Ascending aorta (tissue), 2 donors: ENCODE measurements around the gene SLFN13. TPM values are rescaled to one million over a fixed set of nuclear protein-coding genes. Genes with fewer than 3 reads are reported as not detected.
"Not testable (repeated sequence)": the region's sequence is repeated elsewhere in the genome, so short reads cannot be mapped to it uniquely, and the experiment has no call there.

ENCODE experiments used
- DNase-seq, 2 donors: peaks; one replicate each; pipeline ENCODE4 v3.0.0-alpha.2; 2019; ENCODE audit warnings: low spot score in 2 of 2
- H3K27ac ChIP-seq, 2 donors: fragments of 200-600 bp; sonication (generic); one replicate each; pipeline ENCODE4 v1.5.1; 2016 to 2017; ENCODE audit warnings: mild to moderate bottlenecking in 1 of 2
- H3K27me3 ChIP-seq: fragments of 200-600 bp; sonication (generic); one replicate; pipeline ENCODE4 v1.5.1; 2017
- H3K36me3 ChIP-seq, 2 donors: fragments of 200-600 bp; sonication (generic); one replicate each; pipeline ENCODE4 v1.5.1; 2016
- H3K4me1 ChIP-seq, 2 donors: fragments of 200-600 bp; sonication (generic); one replicate each; pipeline ENCODE4 v1.5.1; 2016 to 2017; ENCODE audit warnings: mild to moderate bottlenecking in 1 of 2
- H3K4me3 ChIP-seq, 2 donors: fragments of 200-600 bp; sonication (generic); one replicate each; pipeline ENCODE4 v1.5.1; 2016 to 2017; ENCODE audit warnings: mild to moderate bottlenecking in 1 of 2
- H3K9me3 ChIP-seq, 2 donors: fragments of 200-600 bp; sonication (generic); one replicate each; pipeline ENCODE4 v1.5.1; 2016
- intact Hi-C: fragments of 100-400 bp; cut with DNase I; formaldehyde crosslinking; loops from one replicate; pipeline ENCODE4 v1.15.1; 2023
- total RNA-seq: library from RNA; depleted of rRNA; stranded (reverse); fragments of >200 nt; gene quantifications from one replicate; pipeline ENCODE4 v1.1.0, GENCODE V29; 2016
- TF ChIP-seq, protein P1 (sequence below), 3 experiments: fragments of 200-600 bp in 2 of 3; fragments of 450-650 bp in 1 of 3; sonication (generic) in 2 of 3; IDR thresholded peaks; one replicate each; pipeline ENCODE4 v1.5.1; 2016 to 2019; ENCODE audit warnings: antibody characterized with exemption in 3 of 3, mild to moderate bottlenecking in 1 of 3, moderate library complexity in 1 of 3

Gene SLFN13
- total RNA-seq, 1 donor from 2014 or later, result 7.1 TPM

DNA sequence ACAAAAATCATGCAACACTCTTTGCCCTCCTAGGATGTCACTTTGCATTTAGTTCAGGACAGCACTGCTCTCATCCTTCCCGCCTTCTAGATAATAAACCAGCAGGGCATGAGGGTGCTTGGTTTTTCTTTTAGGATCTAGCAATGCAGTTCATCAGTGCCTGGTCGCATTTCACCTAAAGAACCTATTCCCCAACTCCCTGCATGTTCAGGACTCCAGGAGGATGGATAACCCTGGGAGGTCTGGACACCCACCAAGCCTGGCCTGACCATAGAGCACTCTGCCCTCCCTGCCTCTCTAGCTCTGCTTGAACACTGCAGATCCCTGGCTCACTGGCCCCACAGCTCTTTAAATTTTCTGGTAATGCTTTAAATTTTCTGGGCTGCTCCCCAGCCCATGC lies 18.9 kb downstream of the SLFN13 start:
- Histone ChIP-seq H3K36me3 (peaks cover 0 to 3% of the 10 kb centered on the region in 2 donors), H3K4me3 (no peak overlapping the region), H3K27ac (no peak overlapping the region), H3K27me3 (no peaks in the 10 kb centered on the region), H3K9me3 (no peaks in the 10 kb centered on the region), H3K4me1 (peaks cover 0 to 19% of the 10 kb centered on the region in 2 donors)
- intact Hi-C loops, result loop anchor here (5.0 to 10.0 kb wide), 2 partner anchors 187 to 285 kb away; partner anchors contain the start of gene SLFN5
- DNase-seq, result no peak
- TF ChIP-seq, protein P1, sequence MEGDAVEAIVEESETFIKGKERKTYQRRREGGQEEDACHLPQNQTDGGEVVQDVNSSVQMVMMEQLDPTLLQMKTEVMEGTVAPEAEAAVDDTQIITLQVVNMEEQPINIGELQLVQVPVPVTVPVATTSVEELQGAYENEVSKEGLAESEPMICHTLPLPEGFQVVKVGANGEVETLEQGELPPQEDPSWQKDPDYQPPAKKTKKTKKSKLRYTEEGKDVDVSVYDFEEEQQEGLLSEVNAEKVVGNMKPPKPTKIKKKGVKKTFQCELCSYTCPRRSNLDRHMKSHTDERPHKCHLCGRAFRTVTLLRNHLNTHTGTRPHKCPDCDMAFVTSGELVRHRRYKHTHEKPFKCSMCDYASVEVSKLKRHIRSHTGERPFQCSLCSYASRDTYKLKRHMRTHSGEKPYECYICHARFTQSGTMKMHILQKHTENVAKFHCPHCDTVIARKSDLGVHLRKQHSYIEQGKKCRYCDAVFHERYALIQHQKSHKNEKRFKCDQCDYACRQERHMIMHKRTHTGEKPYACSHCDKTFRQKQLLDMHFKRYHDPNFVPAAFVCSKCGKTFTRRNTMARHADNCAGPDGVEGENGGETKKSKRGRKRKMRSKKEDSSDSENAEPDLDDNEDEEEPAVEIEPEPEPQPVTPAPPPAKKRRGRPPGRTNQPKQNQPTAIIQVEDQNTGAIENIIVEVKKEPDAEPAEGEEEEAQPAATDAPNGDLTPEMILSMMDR (IDR thresholded peaks at IDR 0.05), result no peak

DNA sequence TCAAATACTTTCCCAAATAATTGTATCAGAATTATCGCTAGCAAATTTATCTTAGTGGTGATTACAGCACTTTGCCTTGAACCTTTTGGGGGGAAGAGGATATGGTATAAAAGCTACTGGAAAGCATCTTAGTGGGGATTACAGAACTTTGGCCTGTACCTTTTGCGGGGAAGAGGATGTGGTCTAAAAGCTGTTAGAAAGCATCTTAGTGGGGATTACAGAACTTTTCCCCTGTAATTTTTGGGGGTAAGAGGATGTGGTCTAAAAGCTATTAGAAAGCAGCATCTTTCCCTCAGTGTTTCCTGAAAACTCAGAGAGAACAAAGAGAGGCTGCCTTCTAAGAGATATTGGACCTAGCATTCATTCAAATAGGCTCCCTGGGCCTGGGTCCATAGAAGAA lies 20.3 kb downstream of the SLFN13 start:
- TF ChIP-seq, protein P1 (IDR thresholded peaks at IDR 0.05), result no peak
- no peak for DNase-seq
- no peak overlapping the region for H3K27ac ChIP-seq
- H3K4me3 ChIP-seq, result no peak overlapping the region
- intact Hi-C loops, result no loop called here
- peaks cover 0 to 3% of the 10 kb centered on the region in 2 donors for H3K36me3 ChIP-seq
- H3K4me1 ChIP-seq, result peaks cover 0 to 11% of the 10 kb centered on the region in 2 donors
- no peaks in the 10 kb centered on the region for H3K9me3 ChIP-seq
- H3K27me3 ChIP-seq, result no peaks in the 10 kb centered on the region

GRCh38 chr17:35423761-35424160 lies 24.8 kb downstream of the SLFN13 start:
- H3K9me3 ChIP-seq, result no peaks in the 10 kb centered on the region
- no peak for DNase-seq
- H3K4me1 ChIP-seq, result no peaks in the 10 kb centered on the region
- intact Hi-C loops, result no loop called here
- peaks cover 13 to 34% of the 10 kb centered on the region in 2 donors for H3K36me3 ChIP-seq
- TF ChIP-seq, protein P1 (IDR thresholded peaks at IDR 0.05), result no peak
- H3K4me3 ChIP-seq, result no peak overlapping the region
- no peaks in the 10 kb centered on the region for H3K27me3 ChIP-seq
- no peak overlapping the region for H3K27ac ChIP-seq

DNA sequence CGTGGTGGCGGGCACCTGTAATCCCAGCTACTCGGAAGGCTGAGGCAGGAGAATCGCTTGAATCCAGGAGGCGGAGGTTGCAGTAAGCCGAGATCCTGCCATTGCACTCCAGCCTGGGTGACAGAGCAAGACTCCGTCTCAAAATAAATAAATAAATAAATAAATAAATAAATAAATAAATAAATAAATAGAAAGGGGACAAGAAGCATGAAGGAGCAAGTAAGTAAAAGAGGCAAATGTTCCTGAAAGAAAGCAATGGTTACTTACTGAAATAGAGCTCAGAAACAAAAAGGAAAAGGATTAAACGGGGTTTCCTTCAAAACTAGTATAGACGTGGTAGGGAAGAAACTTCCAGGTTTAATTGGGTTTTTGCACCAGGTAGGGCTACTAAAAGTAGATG lies 27.5 kb downstream of the SLFN13 start:
- H3K4me1 ChIP-seq, H3K27ac ChIP-seq, H3K9me3 ChIP-seq, DNase-seq, H3K27me3 ChIP-seq, H3K4me3 ChIP-seq, intact Hi-C loops: not testable (repeated sequence)
- peaks cover 27 to 39% of the 10 kb centered on the region in 2 donors for H3K36me3 ChIP-seq

DNA sequence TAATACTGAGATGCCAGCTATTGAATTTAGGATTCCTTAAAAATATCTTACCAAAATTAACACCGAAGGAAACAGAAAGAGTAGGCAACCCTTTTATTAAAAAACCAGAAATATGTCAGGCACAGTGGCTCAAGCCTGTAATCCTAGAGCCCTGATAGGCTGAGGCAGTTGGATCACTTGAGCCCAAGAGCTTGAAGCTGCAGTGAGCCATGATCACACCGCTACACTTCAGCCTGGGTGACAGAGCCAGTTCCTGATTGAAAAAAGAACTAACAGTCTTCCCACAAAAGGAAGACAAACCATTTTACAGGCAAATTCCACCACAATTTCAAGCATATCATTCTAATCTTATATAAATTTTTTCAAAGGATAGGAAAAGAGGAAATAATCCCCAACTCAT lies 31.9 kb downstream of the SLFN13 start:
- intact Hi-C loops, result no loop called here
- peaks cover 25 to 67% of the 10 kb centered on the region in 2 donors for H3K36me3 ChIP-seq

GRCh38 chr17:35414707-35415106 lies 33.9 kb downstream of the SLFN13 start:
- peaks cover 4 to 15% of the 10 kb centered on the region in 2 donors for H3K9me3 ChIP-seq
- DNase-seq, H3K4me3 ChIP-seq, H3K4me1 ChIP-seq, H3K27ac ChIP-seq, H3K27me3 ChIP-seq, intact Hi-C loops: not testable (repeated sequence)
- peaks cover 35 to 79% of the 10 kb centered on the region in 2 donors for H3K36me3 ChIP-seq

More for the DNA sequence above, 31.9 kb downstream of the SLFN13 start:
- DNase-seq, result no peak
- no peak overlapping the region for H3K4me3 ChIP-seq
- TF ChIP-seq, protein P1 (IDR thresholded peaks at IDR 0.05), result no peak
- H3K27me3 ChIP-seq, result no peaks in the 10 kb centered on the region
- H3K4me1 ChIP-seq, result no peaks in the 10 kb centered on the region
- no peak overlapping the region for H3K27ac ChIP-seq
- peaks cover 4 to 15% of the 10 kb centered on the region in 2 donors for H3K9me3 ChIP-seq

DNA sequence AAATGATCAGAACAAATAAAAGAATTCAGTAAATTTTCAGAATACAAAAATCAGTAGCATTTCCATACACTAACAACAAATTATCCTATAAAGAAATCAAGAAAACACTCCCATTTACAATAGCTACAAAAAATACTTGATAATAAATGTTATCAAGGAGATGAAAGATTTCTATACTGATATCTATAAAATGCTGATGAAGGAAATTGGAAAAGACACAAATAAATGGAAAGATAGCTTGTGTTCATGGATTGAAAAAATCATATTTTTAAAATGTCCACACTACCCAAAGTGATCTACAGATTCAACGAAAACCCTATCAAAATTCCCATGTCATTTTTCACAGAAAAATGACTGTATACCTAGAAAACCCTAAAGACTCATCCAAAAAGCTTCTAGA lies 34.3 kb downstream of the SLFN13 start:
- TF ChIP-seq, protein P1 (IDR thresholded peaks at IDR 0.05), result no peak
- Histone ChIP-seq H3K27me3 (no peaks in the 10 kb centered on the region), H3K9me3 (peaks cover 4 to 15% of the 10 kb centered on the region in 2 donors), H3K27ac (no peak overlapping the region), H3K4me3 (no peak overlapping the region), H3K36me3 (peaks cover 34 to 78% of the 10 kb centered on the region in 2 donors), H3K4me1 (no peaks in the 10 kb centered on the region)
- intact Hi-C loops, result no loop called here
- no peak for DNase-seq
